PFSK-1 (cell line): ENCODE results near the gene AFDN.

Source experiments
- FOXP2 ChIP-seq: optimal IDR thresholded peaks from 2 replicates; pipeline ENCODE3; 2011; ENCODE audit warnings: borderline replicate concordance, control low read depth, inconsistent platforms; ENCODE audit not compliant: insufficient read depth; ENCODE audit errors: extremely low read length, extremely low read depth
- POLR2AphosphoS5 ChIP-seq: IDR thresholded peaks from 2 replicates; pipeline ENCODE4 v1.6.1; 2012; ENCODE audit warnings: low read depth, mild to moderate bottlenecking, control low read depth, low read length, moderate library complexity
- SIN3A ChIP-seq: IDR thresholded peaks from 2 replicates; pipeline ENCODE4 v1.6.1; 2012; ENCODE audit warnings: mild to moderate bottlenecking, low read length, moderate library complexity, borderline replicate concordance; ENCODE audit not compliant: insufficient read depth
- TAF1 ChIP-seq: IDR thresholded peaks from 2 replicates; pipeline ENCODE4 v1.6.1; 2012; ENCODE audit warnings: low read length, control low read depth, borderline replicate concordance; ENCODE audit not compliant: insufficient read depth
- TF ChIP-seq, protein P1 (sequence below), 2 experiments: IDR thresholded peaks; 2 replicates each; pipeline versions ENCODE4 v1.6.1 to v1.8.0; 2011 to 2012; ENCODE audit warnings: low read depth in 2 of 2, low read length in 2 of 2, control low read depth in 1 of 2, inconsistent platforms in 1 of 2, mild to moderate bottlenecking in 1 of 2, moderate library complexity in 1 of 2; ENCODE audit not compliant: insufficient read depth in 1 of 2

The AFDN gene

DNA sequence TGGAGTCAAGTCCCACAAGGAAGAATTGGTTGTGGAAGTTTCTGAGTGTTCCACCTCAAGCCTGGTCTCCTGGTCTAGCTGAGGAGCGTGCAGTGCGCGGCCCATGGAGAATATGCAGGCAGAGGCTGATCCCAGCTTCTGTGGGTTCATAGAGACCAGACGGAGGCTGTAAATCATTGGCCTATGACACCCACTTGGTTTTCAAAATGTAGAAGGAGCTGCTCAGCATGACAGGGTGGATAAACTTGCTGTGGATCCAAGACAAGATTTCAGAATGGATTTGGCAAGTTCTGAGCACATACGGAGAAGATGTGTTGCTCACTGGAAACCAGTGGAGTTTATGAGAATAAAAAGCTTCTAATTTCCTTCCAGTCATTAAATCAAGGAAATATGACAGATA is 171.5 kb downstream of the AFDN start:
- TF ChIP-seq, protein P1, sequence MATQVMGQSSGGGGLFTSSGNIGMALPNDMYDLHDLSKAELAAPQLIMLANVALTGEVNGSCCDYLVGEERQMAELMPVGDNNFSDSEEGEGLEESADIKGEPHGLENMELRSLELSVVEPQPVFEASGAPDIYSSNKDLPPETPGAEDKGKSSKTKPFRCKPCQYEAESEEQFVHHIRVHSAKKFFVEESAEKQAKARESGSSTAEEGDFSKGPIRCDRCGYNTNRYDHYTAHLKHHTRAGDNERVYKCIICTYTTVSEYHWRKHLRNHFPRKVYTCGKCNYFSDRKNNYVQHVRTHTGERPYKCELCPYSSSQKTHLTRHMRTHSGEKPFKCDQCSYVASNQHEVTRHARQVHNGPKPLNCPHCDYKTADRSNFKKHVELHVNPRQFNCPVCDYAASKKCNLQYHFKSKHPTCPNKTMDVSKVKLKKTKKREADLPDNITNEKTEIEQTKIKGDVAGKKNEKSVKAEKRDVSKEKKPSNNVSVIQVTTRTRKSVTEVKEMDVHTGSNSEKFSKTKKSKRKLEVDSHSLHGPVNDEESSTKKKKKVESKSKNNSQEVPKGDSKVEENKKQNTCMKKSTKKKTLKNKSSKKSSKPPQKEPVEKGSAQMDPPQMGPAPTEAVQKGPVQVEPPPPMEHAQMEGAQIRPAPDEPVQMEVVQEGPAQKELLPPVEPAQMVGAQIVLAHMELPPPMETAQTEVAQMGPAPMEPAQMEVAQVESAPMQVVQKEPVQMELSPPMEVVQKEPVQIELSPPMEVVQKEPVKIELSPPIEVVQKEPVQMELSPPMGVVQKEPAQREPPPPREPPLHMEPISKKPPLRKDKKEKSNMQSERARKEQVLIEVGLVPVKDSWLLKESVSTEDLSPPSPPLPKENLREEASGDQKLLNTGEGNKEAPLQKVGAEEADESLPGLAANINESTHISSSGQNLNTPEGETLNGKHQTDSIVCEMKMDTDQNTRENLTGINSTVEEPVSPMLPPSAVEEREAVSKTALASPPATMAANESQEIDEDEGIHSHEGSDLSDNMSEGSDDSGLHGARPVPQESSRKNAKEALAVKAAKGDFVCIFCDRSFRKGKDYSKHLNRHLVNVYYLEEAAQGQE (IDR thresholded peaks at IDR 0.05; ENCODE audit: insufficient read depth in 1 of 2, low read depth in 2 of 2, low read length in 2 of 2), result no peak
- TF ChIP-seq FOXP2 (no peak), SIN3A (no peak), POLR2AphosphoS5 (no peak), TAF1 (no peak)

DNA sequence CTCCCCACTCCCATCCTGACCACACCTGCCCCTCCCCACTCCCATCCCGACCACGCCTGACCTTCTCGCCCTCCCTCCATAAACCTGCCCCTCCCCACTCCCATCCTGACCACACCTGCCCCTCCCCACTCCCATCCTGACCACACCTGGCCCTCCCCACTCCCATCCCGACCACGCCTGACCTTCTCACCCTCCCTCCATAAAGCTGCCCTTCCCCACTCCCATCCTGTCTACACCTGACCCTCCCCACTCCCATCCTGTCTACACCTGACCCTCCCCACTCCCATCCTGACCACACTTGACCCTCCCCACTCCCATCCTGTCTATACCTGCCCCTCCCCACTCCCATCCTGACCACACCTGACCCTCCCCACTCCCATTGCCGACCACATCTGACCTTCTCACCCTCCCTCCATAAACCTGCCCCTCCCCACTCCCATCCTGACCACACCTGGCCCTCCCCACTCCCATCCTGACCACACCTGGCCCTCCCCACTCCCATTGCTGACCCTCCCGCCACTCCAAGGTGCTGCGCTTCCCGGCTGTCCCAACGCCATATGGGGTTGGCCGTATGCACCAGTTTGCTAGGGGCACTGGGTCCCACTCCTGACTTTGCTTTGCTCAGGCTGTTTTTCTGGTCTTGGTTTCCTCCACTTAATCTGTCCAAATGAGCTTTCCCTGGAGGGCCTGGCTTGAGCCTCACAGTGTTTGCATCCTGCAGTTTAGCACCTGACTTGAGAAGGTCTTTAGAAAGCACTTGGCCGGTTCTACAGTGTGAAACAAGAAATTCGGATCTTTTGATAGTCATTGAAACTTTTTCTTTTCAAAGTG is 173.7 kb downstream of the AFDN start:
- no peak for TF ChIP-seq POLR2AphosphoS5
- no peak for TF ChIP-seq TAF1
- TF ChIP-seq, protein P1 (IDR thresholded peaks at IDR 0.05; ENCODE audit: insufficient read depth in 1 of 2, low read depth in 2 of 2, low read length in 2 of 2), result no peak

DNA sequence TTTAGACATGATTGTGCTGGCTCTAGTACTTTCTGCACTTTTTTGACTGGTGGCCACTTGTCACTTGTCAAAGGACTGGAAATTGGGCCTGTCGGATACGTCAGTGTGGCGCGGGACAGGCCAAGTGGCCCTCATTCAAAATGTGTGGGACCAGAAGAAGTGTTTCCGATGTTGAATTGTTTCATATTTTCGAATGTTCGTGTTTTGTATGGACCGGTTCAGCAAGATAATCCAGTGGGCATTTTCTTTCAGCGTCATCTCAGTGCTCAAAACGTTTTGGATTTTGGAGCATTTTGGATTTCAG is 174.3 kb downstream of the AFDN start:
- TF ChIP-seq SIN3A, result no peak
- no peak for TF ChIP-seq FOXP2
- TF ChIP-seq, protein P1 (IDR thresholded peaks at IDR 0.05; ENCODE audit: insufficient read depth in 1 of 2, low read depth in 2 of 2, low read length in 2 of 2), result no peak
- no peak for TF ChIP-seq TAF1
- no peak for TF ChIP-seq POLR2AphosphoS5

DNA sequence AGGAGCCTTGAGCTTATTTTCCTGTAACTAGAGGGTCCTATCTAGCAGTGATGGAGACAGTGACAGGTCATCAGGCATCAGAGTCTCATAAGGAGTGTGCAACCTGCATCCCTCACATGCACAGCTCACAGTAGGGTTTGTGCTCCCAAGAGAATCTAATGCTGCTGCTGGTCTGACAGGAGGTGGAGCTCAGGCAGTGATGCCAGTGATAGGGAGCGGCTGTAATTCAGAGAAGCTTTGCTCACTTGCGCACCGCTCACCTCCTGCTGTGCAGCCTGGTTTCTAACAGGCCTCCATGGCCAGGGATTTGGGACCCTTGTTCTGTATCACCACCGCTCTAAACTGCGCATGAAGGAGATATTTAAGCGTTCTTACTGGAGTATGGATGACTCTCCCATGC is 176.1 kb downstream of the AFDN start:
- TF ChIP-seq TAF1, result no peak
- no peak for TF ChIP-seq SIN3A
- TF ChIP-seq, protein P1 (IDR thresholded peaks at IDR 0.05; ENCODE audit: insufficient read depth in 1 of 2, low read depth in 2 of 2, low read length in 2 of 2), result no peak
- no peak for TF ChIP-seq FOXP2
- TF ChIP-seq POLR2AphosphoS5, result no peak

DNA sequence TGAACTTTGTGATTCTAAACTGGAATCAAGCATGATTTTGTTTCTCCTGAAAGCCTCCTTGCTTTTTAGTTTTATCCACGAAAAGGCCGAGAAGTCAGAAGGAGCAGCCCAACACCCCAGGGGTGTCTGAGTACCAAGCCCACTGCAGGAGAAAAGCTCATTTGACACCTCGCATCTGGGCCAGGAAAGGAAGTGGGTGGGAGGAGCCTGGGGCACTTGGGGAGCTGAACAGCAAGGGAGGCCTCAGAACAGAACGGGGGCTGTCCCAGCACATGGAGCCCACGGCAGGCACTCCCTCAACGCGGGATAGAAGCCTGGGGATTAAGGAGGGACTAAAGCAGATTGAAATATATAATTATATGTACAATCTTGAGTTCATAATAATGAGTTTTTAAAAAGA is 177.3 kb downstream of the AFDN start:
- TF ChIP-seq, protein P1 (IDR thresholded peaks at IDR 0.05; ENCODE audit: insufficient read depth in 1 of 2, low read depth in 2 of 2, low read length in 2 of 2), result no peak
- TF ChIP-seq FOXP2 (no peak), POLR2AphosphoS5 (no peak), TAF1 (no peak), SIN3A (no peak)
